Stimulated activated naive B cell treated with anti-CD40 and anti-IgM and Interleukin-4, amounts not matched to agents 10 μg/mL and 1 μg/mL and 100 μg/mL, for 72 hours (primary cell): Measurements from ENCODE around the gene TRAPPC11.

ENCODE experiments used
- ATAC-seq, 2 donors: fragments of 150-1000 bp; cut with Tn5 transposase; replicated peaks; 2 replicates each; pipeline ENCODE4 v1.10.0; 2021; ENCODE audit warnings: moderate library complexity in 1 of 2
- DNase-seq: peaks from one replicate; pipeline ENCODE4 v3.0.0; 2021
- H3K27ac Mint-ChIP-seq: one replicate; pipeline ENCODE4 v1.8.0; 2022; ENCODE audit warnings: mild to moderate bottlenecking, mixed read lengths
- H3K27me3 Mint-ChIP-seq, 2 donors: one replicate each; pipeline ENCODE4 v1.8.0; 2022; ENCODE audit warnings: mixed read lengths in 2 of 2
- H3K36me3 Mint-ChIP-seq, 2 donors: one replicate each; pipeline ENCODE4 v1.8.0; 2022; ENCODE audit warnings: mixed read lengths in 2 of 2, mild to moderate bottlenecking in 1 of 2
- H3K4me1 Mint-ChIP-seq, 2 donors: one replicate each; pipeline ENCODE4 v1.8.0; 2022; ENCODE audit warnings: mixed read lengths in 2 of 2, mild to moderate bottlenecking in 1 of 2
- H3K4me3 Mint-ChIP-seq, 2 donors: one replicate each; pipeline ENCODE4 v1.8.0; 2022; ENCODE audit warnings: mild to moderate bottlenecking in 2 of 2, mixed read lengths in 2 of 2, moderate library complexity in 1 of 2
- H3K9me3 Mint-ChIP-seq, 2 donors: one replicate each; pipeline ENCODE4 v1.8.0; 2022; ENCODE audit warnings: mixed read lengths in 2 of 2, mild to moderate bottlenecking in 1 of 2

The TRAPPC11 gene

DNA sequence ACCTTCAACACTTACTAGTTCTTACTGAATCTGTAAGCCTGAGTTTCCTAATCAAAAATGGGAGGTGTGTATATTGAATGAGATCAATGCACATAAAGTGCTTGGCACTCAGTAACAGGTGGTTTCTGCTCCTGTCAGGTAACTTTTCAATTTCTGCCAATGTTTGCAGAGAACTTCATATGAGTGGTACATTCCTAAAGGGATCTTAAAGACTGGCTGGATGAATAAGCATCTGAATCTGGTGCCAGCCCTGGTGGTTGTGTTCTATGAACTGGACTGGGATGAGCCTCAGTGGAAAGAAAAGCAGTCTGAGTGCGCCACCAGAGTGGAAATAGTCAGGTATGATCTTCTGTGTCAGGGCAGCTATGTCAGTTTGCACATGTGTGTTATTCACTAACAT lies 7.0 kb downstream of the TRAPPC11 start:
- H3K36me3 Mint-ChIP-seq: peaks cover 13 to 17% of the 10 kb centered on the region in 2 donors
- no peak overlapping the region for H3K27ac Mint-ChIP-seq
- no peaks in the 10 kb centered on the region for H3K9me3 Mint-ChIP-seq
- DNase-seq (no peak), ATAC-seq (no peak)
- no peak overlapping the region for H3K4me3 Mint-ChIP-seq
- peaks cover 6 to 10% of the 10 kb centered on the region in 2 donors for H3K4me1 Mint-ChIP-seq
- no peaks in the 10 kb centered on the region for H3K27me3 Mint-ChIP-seq

DNA sequence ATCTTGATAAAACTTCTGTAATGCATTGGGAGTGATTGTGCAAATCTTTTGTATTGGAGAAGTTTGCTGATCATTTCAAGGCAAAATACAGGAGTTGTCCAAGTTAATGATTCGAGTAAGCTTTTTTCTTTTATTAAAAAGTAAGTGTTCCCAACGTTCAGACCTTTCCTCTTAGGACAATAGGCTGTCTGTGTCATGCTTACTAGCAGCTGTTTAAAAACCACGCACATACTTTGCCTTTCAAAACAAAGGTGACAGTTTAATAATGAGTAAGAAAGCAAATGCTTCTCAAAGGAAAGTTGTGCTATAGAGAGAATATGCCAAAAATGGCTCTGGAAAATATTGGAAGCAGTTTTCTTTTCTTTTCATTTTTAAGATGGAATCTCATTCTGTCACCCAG lies 11.2 kb downstream of the TRAPPC11 start:
- Mint-ChIP-seq H3K27ac (no peak overlapping the region), H3K36me3 (peaks cover 11 to 23% of the 10 kb centered on the region in 2 donors), H3K4me3 (no peak overlapping the region), H3K27me3 (no peaks in the 10 kb centered on the region), H3K4me1 (peaks cover 0 to 2% of the 10 kb centered on the region in 2 donors), H3K9me3 (no peaks in the 10 kb centered on the region)
- ATAC-seq: no peak
- DNase-seq: no peak

GRCh38 chr4:183670960-183671555 lies 12.0 kb downstream of the TRAPPC11 start:
- ATAC-seq: no peak
- H3K36me3 Mint-ChIP-seq: peaks cover 7 to 19% of the 10 kb centered on the region in 2 donors
- no peaks in the 10 kb centered on the region for H3K27me3 Mint-ChIP-seq
- H3K4me1 Mint-ChIP-seq: no peaks in the 10 kb centered on the region
- no peak overlapping the region for H3K4me3 Mint-ChIP-seq
- no peak overlapping the region for H3K27ac Mint-ChIP-seq
- H3K9me3 Mint-ChIP-seq: no peaks in the 10 kb centered on the region
- DNase-seq: no peak

DNA sequence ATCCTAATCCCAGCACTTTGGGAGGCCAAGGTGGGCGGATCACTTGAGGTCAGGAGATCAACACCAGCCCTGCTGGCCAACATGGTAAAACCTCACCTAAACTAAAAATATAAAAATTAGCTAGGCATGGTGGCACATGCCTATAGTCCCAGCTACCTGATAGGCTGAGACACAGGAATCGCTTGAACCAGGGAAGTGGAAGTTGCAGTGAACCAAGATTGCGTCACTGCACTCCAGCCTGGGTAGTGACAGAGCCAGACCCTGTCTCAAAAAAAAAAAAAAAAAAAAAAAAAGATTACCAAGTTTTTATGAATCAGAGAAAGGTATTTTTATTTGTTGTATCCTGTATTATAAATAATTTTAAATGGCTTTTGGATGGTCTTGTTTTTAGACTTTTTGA lies 15.1 kb downstream of the TRAPPC11 start:
- H3K9me3 Mint-ChIP-seq: no peaks in the 10 kb centered on the region
- H3K27ac Mint-ChIP-seq: no peak overlapping the region
- DNase-seq (no peak), ATAC-seq (no peak)
- peaks cover 0 to 2% of the 10 kb centered on the region in 2 donors for H3K4me1 Mint-ChIP-seq
- peaks cover 13 to 27% of the 10 kb centered on the region in 2 donors for H3K36me3 Mint-ChIP-seq
- H3K27me3 Mint-ChIP-seq: no peaks in the 10 kb centered on the region
- no peak overlapping the region for H3K4me3 Mint-ChIP-seq

GRCh38 chr4:183675625-183676024 lies 16.5 kb downstream of the TRAPPC11 start:
- Mint-ChIP-seq H3K27me3 (no peaks in the 10 kb centered on the region), H3K27ac (no peak overlapping the region), H3K4me1 (peaks cover 0 to 2% of the 10 kb centered on the region in 2 donors), H3K36me3 (peaks cover 12 to 23% of the 10 kb centered on the region in 2 donors), H3K9me3 (no peaks in the 10 kb centered on the region), H3K4me3 (no peak overlapping the region)
- DNase-seq: no peak
- no peak for ATAC-seq

DNA sequence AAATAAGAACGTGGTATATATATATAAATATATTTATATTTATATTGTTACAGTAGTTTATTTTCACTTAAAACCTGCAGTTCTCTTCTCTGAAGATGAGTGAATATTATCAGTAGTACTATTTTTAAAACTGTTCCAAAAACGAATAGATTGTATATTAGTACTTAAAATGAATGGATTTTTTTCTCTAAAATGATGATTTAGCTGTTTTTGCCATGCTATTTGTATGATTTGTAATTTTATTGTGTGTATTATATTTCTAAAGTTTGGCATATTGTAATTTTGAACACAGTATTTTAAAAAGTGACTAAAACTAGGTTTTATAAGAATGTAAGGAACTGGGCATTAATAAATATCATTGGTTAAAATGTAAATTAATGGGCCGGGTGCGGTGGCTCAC lies 22.0 kb downstream of the TRAPPC11 start:
- ATAC-seq (no peak), DNase-seq (no peak)
- Mint-ChIP-seq H3K36me3 (peaks cover 24 to 26% of the 10 kb centered on the region in 2 donors), H3K27me3 (no peaks in the 10 kb centered on the region), H3K4me3 (no peak overlapping the region), H3K27ac (no peak overlapping the region), H3K9me3 (no peaks in the 10 kb centered on the region), H3K4me1 (peaks cover 0 to 2% of the 10 kb centered on the region in 2 donors)

DNA sequence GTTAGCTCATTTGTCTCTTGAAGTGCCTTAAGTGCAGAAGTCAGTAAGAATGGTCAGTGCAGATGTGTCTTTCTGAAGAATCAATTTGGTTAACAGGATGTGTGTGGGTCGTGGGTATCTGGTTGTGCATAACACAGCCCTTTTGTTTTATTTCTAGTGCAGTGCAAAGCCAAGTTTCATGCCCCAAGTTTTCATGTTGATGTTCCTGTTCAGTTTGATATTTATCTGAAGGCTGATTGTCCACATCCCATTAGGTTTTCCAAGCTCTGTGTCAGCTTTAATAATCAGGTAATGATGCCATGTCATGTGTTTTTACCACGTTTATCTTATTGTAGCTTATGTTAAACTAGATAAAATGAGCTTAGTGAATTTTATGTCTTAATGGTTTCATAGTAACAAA lies 27.4 kb downstream of the TRAPPC11 start:
- Mint-ChIP-seq H3K9me3 (no peaks in the 10 kb centered on the region), H3K27me3 (no peaks in the 10 kb centered on the region), H3K4me3 (no peak overlapping the region), H3K27ac (no peak overlapping the region), H3K4me1 (peaks cover 0 to 3% of the 10 kb centered on the region in 2 donors), H3K36me3 (peaks cover 40 to 46% of the 10 kb centered on the region in 2 donors)
- ATAC-seq: no peak
- DNase-seq: no peak

DNA sequence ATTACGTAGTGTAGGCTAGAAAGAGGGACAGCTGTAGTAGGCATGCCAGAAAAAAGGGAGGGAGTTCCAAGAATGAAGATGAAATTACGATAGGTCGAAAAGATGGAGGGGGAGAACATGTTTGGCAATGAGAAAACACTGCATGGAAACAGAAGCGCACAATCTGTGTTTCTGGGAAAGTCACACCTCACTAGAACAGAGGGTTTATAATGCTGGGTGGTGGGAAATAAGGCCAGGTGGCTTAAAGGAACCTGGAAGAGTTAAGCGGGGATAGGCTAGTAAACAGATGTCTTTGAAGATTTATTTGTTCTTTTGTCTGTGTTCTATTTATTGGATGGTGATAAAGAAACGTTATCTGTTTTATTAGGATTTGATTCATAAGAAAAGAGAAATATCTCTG lies 29.1 kb downstream of the TRAPPC11 start:
- H3K27me3 Mint-ChIP-seq: no peaks in the 10 kb centered on the region
- H3K4me1 Mint-ChIP-seq: peaks cover 0 to 3% of the 10 kb centered on the region in 2 donors
- no peak overlapping the region for H3K27ac Mint-ChIP-seq
- H3K36me3 Mint-ChIP-seq: peaks cover 35 to 54% of the 10 kb centered on the region in 2 donors
- no peak overlapping the region for H3K4me3 Mint-ChIP-seq
- ATAC-seq (no peak), DNase-seq (no peak)
- H3K9me3 Mint-ChIP-seq: no peaks in the 10 kb centered on the region

DNA sequence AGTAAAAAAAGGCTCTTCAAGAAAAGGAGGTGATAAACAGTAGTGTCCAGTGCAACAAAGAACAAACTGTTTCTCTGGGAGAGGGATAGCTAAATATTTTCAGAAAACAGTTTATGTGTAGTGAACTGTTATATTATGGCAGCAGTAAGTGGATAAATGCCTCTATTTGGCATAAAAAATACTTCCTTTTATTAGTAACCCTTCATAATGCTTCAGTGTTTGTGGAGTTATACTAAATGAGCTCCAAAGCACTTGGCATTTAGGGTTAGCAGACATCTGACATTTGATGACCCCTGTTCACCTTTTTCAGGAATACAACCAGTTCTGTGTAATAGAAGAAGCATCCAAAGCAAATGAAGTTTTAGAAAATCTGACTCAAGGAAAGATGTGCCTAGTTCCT lies 31.9 kb downstream of the TRAPPC11 start:
- Mint-ChIP-seq H3K27me3 (no peaks in the 10 kb centered on the region), H3K4me1 (peaks cover 0 to 3% of the 10 kb centered on the region in 2 donors), H3K9me3 (no peaks in the 10 kb centered on the region), H3K27ac (no peak overlapping the region), H3K36me3 (peaks cover 36 to 55% of the 10 kb centered on the region in 2 donors), H3K4me3 (no peak overlapping the region)
- ATAC-seq (no peak), DNase-seq (no peak)

GRCh38 chr4:183691897-183692296 lies 32.8 kb downstream of the TRAPPC11 start:
- H3K27ac Mint-ChIP-seq: no peak overlapping the region
- no peak overlapping the region for H3K4me3 Mint-ChIP-seq
- peaks cover 0 to 3% of the 10 kb centered on the region in 2 donors for H3K4me1 Mint-ChIP-seq
- ATAC-seq: no peak
- no peaks in the 10 kb centered on the region for H3K9me3 Mint-ChIP-seq
- no peak for DNase-seq
- H3K27me3 Mint-ChIP-seq: no peaks in the 10 kb centered on the region
- peaks cover 32 to 55% of the 10 kb centered on the region in 2 donors for H3K36me3 Mint-ChIP-seq

DNA sequence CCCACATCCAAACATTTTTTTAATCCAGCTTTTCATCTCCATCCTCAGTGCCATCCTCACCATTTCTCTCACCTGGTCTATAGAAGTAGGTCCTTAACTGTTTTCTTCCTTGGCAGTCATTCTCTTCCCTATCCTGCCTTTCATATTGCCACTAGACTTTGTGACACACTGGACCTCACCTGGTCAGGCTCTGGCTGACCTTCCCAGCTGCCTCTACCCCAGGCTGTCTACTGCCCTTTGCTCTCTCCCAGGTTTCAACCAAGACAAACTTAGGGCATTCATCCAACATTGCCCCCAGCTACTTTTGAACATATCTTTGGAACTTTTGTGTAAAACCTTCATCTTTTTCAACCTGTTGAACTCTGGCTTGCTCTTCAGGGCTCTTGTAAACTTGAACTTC lies 39.8 kb downstream of the TRAPPC11 start:
- peaks cover 32 to 62% of the 10 kb centered on the region in 2 donors for H3K36me3 Mint-ChIP-seq
- H3K4me3 Mint-ChIP-seq: no peak overlapping the region
- H3K27me3 Mint-ChIP-seq: no peaks in the 10 kb centered on the region
- no peak for ATAC-seq
- no peaks in the 10 kb centered on the region for H3K4me1 Mint-ChIP-seq
- no peaks in the 10 kb centered on the region for H3K9me3 Mint-ChIP-seq
- H3K27ac Mint-ChIP-seq: no peak overlapping the region
- no peak for DNase-seq

DNA sequence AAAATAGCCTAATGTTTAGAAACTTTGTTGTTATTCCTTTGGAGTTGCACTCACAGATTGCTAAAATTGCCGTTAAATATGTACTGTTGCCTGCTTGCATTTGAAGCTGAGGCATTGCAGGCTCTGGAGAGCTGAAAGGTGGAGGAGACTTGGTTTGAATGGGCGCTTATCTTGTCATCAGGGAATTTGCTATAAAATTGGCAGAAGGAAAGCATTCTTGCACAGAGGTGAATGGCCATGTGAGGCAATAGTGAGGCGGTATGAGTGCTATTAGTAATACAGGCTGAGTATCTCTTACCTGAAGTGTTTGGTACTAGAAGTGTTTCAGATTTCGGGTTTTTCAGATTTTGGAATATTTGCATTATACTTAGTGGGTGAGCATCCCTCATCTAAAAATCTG lies 41.3 kb downstream of the TRAPPC11 start:
- Mint-ChIP-seq H3K4me1 (no peaks in the 10 kb centered on the region), H3K36me3 (peaks cover 34 to 64% of the 10 kb centered on the region in 2 donors), H3K27me3 (no peaks in the 10 kb centered on the region), H3K9me3 (no peaks in the 10 kb centered on the region), H3K27ac (no peak overlapping the region), H3K4me3 (no peak overlapping the region)
- no peak for ATAC-seq
- DNase-seq: no peak

- DNase-seq (no peak), ATAC-seq (no peak)
- H3K9me3 Mint-ChIP-seq: no peaks in the 10 kb centered on the region
- no peaks in the 10 kb centered on the region for H3K4me1 Mint-ChIP-seq
- no peaks in the 10 kb centered on the region for H3K27me3 Mint-ChIP-seq
- H3K4me3 Mint-ChIP-seq: no peak overlapping the region
- peaks cover 40 to 57% of the 10 kb centered on the region in 2 donors for H3K36me3 Mint-ChIP-seq
- no peak overlapping the region for H3K27ac Mint-ChIP-seq
Measured at GRCh38 chr4:183702492-183702891, 43.4 kb downstream of the TRAPPC11 start.

- no peak for ATAC-seq
Measured at GRCh38 chr4:183714626-183715025, 55.5 kb downstream of the TRAPPC11 start.

GRCh38 chr4:183716302-183716701 lies 57.2 kb downstream of the TRAPPC11 start:
- Mint-ChIP-seq H3K27ac (no peak overlapping the region), H3K27me3 (peaks cover 2 to 3% of the 10 kb centered on the region in 2 donors), H3K9me3 (no peaks in the 10 kb centered on the region), H3K4me3 (no peak overlapping the region), H3K4me1 (peaks cover 1 to 2% of the 10 kb centered on the region in 2 donors), H3K36me3 (peaks cover 9 to 14% of the 10 kb centered on the region in 2 donors)
- ATAC-seq (no peak), DNase-seq (no peak)

More at GRCh38 chr4:183714626-183715025, 55.5 kb downstream of the TRAPPC11 start:
- no peaks in the 10 kb centered on the region for H3K27me3 Mint-ChIP-seq
- H3K4me1 Mint-ChIP-seq: no peaks in the 10 kb centered on the region
- H3K27ac Mint-ChIP-seq: no peak overlapping the region
- H3K9me3 Mint-ChIP-seq: no peaks in the 10 kb centered on the region
- no peak for DNase-seq
- no peak overlapping the region for H3K4me3 Mint-ChIP-seq
- H3K36me3 Mint-ChIP-seq: peaks cover 8 to 18% of the 10 kb centered on the region in 2 donors
